DND-41 (cell line): ENCODE results near the gene PPP2R2B.

Experiments
- ATAC-seq: fragments of 200-7000 bp; cut with Tn5 transposase; 3 replicates; pipeline ENCODE4 v1.9.1; 2021; ENCODE audit warnings: low read depth; ENCODE audit not compliant: insufficient read depth
- DNase-seq: peaks from one replicate; pipeline ENCODE4 v3.0.0-alpha.2; 2020
- H2AFZ ChIP-seq: 2 replicates; pipeline ENCODE4 v1.6.0; 2012; ENCODE audit warnings: low read depth, low read length
- H3K27ac ChIP-seq: 2 replicates; pipeline ENCODE4 v1.5.1; 2012; ENCODE audit warnings: low read length, inconsistent platforms
- H3K27me3 ChIP-seq: fragments of 200-600 bp; sonication (generic); 2 replicates; pipeline ENCODE4 v1.6.0; 2012; ENCODE audit warnings: low read length, mild to moderate bottlenecking, inconsistent platforms; ENCODE audit not compliant: insufficient read depth, poor library complexity
- H3K36me3 ChIP-seq: 2 replicates; pipeline ENCODE4 v1.5.1; 2012; ENCODE audit warnings: low read length, inconsistent platforms; ENCODE audit not compliant: insufficient read depth
- H3K4me1 ChIP-seq: 2 replicates; pipeline ENCODE4 v1.5.1; 2012; ENCODE audit warnings: mild to moderate bottlenecking, low read length; ENCODE audit not compliant: insufficient read depth
- H3K4me2 ChIP-seq: 2 replicates; pipeline ENCODE4 v1.6.0; 2012; ENCODE audit warnings: mild to moderate bottlenecking, moderate library complexity, low read length, inconsistent platforms; ENCODE audit not compliant: insufficient read depth
- H3K4me3 ChIP-seq, 2 experiments: fragments of 200-600 bp in 1 of 2; shearing (Covaris generic) in 1 of 2; 2 replicates each; pipeline ENCODE4 v1.5.1; 2012 to 2016; ENCODE audit warnings: inconsistent platforms in 2 of 2, low read length in 2 of 2, mild to moderate bottlenecking in 2 of 2, low read depth in 1 of 2, moderate library complexity in 1 of 2
- H3K79me2 ChIP-seq: 2 replicates; pipeline ENCODE4 v1.6.0; 2012; ENCODE audit warnings: low read length, inconsistent platforms; ENCODE audit not compliant: insufficient read depth
- H3K9ac ChIP-seq: 2 replicates; pipeline ENCODE4 v1.6.0; 2012; ENCODE audit warnings: low read depth, mild to moderate bottlenecking, inconsistent platforms, low read length, moderate library complexity
- H3K9me3 ChIP-seq: 2 replicates; pipeline ENCODE4 v1.5.1; 2012; ENCODE audit warnings: low read length, moderate library complexity, mild to moderate bottlenecking, inconsistent platforms; ENCODE audit not compliant: insufficient read depth, severe bottlenecking
- H4K20me1 ChIP-seq: 2 replicates; pipeline ENCODE4 v1.6.0; 2012; ENCODE audit warnings: low read length; ENCODE audit not compliant: insufficient read depth
- EZH2 ChIP-seq: IDR thresholded peaks from 3 replicates; pipeline ENCODE4 v1.6.1; 2012; ENCODE audit warnings: borderline replicate concordance, low read depth, mild to moderate bottlenecking, moderate library complexity, low read length, inconsistent platforms; ENCODE audit not compliant: severe bottlenecking
- TF ChIP-seq, protein P1 (sequence below): IDR thresholded peaks from 2 replicates; pipeline ENCODE4 v1.5.1; 2012; ENCODE audit warnings: borderline replicate concordance, low read length, moderate library complexity, mild to moderate bottlenecking; ENCODE audit not compliant: poor library complexity, severe bottlenecking; ENCODE audit errors: extremely low read depth

Gene PPP2R2B

DNA sequence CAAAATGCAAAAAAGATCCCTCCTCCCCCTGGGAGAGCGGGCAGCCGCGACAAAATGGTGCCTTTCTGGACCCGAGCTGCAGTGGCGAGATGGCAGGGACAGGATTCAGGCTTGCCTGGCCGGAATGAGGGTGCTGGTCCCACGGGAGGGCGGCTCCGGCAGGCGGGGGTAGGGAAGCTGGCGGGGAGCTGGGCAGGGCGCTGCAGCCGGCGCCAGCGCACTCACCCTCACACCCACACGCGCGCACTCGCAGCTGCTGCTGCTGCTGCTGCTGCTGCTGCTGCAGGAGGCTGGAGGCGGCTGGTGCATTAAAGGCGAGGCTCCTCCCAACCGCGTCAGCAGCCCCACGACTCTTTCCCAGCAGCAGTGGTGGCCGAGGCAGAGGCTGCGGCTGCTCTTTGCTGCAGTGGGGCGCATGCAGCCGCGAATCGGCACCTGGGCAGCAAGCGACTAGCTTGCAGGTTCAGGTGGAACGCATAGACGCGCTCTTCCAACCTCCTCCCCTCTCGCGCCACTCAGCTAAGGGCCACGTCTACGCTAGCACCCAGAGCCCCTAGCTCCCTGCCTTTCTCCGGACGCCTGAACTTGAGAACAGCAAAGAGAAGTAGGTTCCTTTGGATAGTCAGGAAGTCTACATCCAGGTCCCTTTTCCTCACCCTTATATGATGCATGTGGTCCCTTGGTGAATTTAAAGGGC, at the start of gene PPP2R2B:
Gene PPP2R2B, minus strand, starts transcription at position 282 of the 697 bp plus-strand sequence.
- H3K27me3 ChIP-seq: no peaks in the 10 kb centered on the region
- no peak for TF ChIP-seq EZH2
- TF ChIP-seq, protein P1, sequence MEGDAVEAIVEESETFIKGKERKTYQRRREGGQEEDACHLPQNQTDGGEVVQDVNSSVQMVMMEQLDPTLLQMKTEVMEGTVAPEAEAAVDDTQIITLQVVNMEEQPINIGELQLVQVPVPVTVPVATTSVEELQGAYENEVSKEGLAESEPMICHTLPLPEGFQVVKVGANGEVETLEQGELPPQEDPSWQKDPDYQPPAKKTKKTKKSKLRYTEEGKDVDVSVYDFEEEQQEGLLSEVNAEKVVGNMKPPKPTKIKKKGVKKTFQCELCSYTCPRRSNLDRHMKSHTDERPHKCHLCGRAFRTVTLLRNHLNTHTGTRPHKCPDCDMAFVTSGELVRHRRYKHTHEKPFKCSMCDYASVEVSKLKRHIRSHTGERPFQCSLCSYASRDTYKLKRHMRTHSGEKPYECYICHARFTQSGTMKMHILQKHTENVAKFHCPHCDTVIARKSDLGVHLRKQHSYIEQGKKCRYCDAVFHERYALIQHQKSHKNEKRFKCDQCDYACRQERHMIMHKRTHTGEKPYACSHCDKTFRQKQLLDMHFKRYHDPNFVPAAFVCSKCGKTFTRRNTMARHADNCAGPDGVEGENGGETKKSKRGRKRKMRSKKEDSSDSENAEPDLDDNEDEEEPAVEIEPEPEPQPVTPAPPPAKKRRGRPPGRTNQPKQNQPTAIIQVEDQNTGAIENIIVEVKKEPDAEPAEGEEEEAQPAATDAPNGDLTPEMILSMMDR: no peak
- H3K4me3 ChIP-seq: no peak within 1 kb of the TSS
- no peaks in the 10 kb centered on the region for H3K36me3 ChIP-seq
- DNase-seq: no peak
- no peaks in the 10 kb centered on the region for H3K79me2 ChIP-seq
- no peaks in the 10 kb centered on the region for H4K20me1 ChIP-seq
- H3K4me2 ChIP-seq: no peak within 1 kb of the TSS
- H2AFZ ChIP-seq: no peak within 1 kb of the TSS
- ATAC-seq: no peak
- no peaks in the 10 kb centered on the region for H3K4me1 ChIP-seq
- no peak within 1 kb of the TSS for H3K9ac ChIP-seq
- H3K9me3 ChIP-seq: no peaks in the 10 kb centered on the region
- H3K27ac ChIP-seq: no peak within 1 kb of the TSS

DNA sequence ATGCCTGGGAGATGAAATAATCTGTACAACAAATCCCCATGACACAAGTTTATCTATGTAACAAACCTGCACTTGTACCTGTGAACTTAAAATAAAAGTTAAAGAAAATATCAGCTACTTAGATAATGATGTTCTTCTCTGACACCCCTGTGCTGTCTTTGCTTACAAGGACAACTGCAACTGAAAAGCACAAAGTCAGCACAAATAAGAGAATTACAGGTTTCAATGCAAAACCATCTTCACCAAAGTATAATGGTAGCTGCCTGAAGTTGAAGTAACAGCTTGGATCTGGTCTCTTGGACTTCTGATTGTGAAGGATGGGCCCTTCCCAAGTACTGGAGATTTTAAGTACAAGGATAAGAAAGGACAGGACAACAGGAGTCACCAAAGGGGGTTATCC, 45.6 kb upstream of the PPP2R2B start:
- Histone ChIP-seq H3K79me2 (no peaks in the 10 kb centered on the region), H2AFZ (no peak overlapping the region), H3K4me1 (no peaks in the 10 kb centered on the region), H4K20me1 (no peaks in the 10 kb centered on the region), H3K9ac (no peak overlapping the region), H3K4me2 (no peak overlapping the region), H3K9me3 (no peaks in the 10 kb centered on the region), H3K36me3 (no peaks in the 10 kb centered on the region), H3K27me3 (no peaks in the 10 kb centered on the region), H3K4me3 (no peak overlapping the region), H3K27ac (no peak overlapping the region)
- ATAC-seq: no peak
- TF ChIP-seq EZH2: no peak
- TF ChIP-seq, protein P1: no peak
- DNase-seq: no peak

GRCh38 chr5:146921225-146921624, 42.7 kb upstream of the PPP2R2B start:
- DNase-seq (no peak), ATAC-seq (no peak)
- H3K4me3 ChIP-seq: no peak overlapping the region
- no peaks in the 10 kb centered on the region for H3K36me3 ChIP-seq
- peaks cover 2% of the 10 kb centered on the region for H3K27me3 ChIP-seq
- H3K27ac ChIP-seq: no peak overlapping the region
- H2AFZ ChIP-seq: no peak overlapping the region
- TF ChIP-seq EZH2: no peak
- TF ChIP-seq, protein P1: no peak
- no peaks in the 10 kb centered on the region for H3K4me1 ChIP-seq
- H3K4me2 ChIP-seq: no peak overlapping the region
- H4K20me1 ChIP-seq: no peaks in the 10 kb centered on the region
- no peaks in the 10 kb centered on the region for H3K9me3 ChIP-seq
- H3K79me2 ChIP-seq: no peaks in the 10 kb centered on the region
- no peak overlapping the region for H3K9ac ChIP-seq
